Natural killer cell (primary cell): ENCODE results near the gene LAMC2. TPM values are rescaled to one million over a fixed set of nuclear protein-coding genes. Genes with fewer than 3 reads are reported as not detected.

Experiments used
- ATAC-seq, 3 donors: fragments of 150-1000 bp in 2 of 3; fragments of 200-7000 bp in 1 of 3; cut with Tn5 transposase; 1 replicate in 1 of 3; 2 replicates in 2 of 3; pipeline ENCODE4 v1.10.0; 2021; ENCODE audit warnings: mild to moderate bottlenecking in 2 of 3, moderate library complexity in 2 of 3
- DNase-seq, 2 donors: peaks; one replicate each; pipeline versions ENCODE4 v3.0.0 to v3.0.0-alpha.2; 2013 to 2021; ENCODE audit warnings: mixed read lengths in 1 of 2
- H3K27ac ChIP-seq: one replicate; pipeline ENCODE4 v1.5.1; 2013; ENCODE audit warnings: mild to moderate bottlenecking, low read length
- H3K27me3 ChIP-seq: one replicate; pipeline ENCODE4 v1.6.1; 2013; ENCODE audit warnings: low read length; ENCODE audit not compliant: control insufficient read depth, insufficient read depth
- H3K36me3 ChIP-seq: one replicate; pipeline ENCODE4 v1.6.1; 2013; ENCODE audit warnings: low read length; ENCODE audit not compliant: control insufficient read depth, insufficient read depth
- H3K4me1 ChIP-seq: one replicate; pipeline ENCODE4 v1.6.1; 2013; ENCODE audit warnings: low read length; ENCODE audit not compliant: control insufficient read depth, insufficient read depth
- H3K4me3 ChIP-seq: one replicate; pipeline ENCODE4 v1.5.1; 2013; ENCODE audit warnings: low read length
- H3K9me3 ChIP-seq: one replicate; pipeline ENCODE4 v1.6.1; 2013; ENCODE audit warnings: low read length; ENCODE audit not compliant: control insufficient read depth, insufficient read depth
- H3K27ac Mint-ChIP-seq, 2 donors: one replicate each; pipeline ENCODE4 v1.8.0; 2022; ENCODE audit warnings: mild to moderate bottlenecking in 2 of 2, mixed read lengths in 2 of 2, moderate library complexity in 1 of 2
- H3K27me3 Mint-ChIP-seq, 2 donors: one replicate each; pipeline ENCODE4 v1.8.0; 2022; ENCODE audit warnings: low read depth in 2 of 2, mixed read lengths in 2 of 2
- H3K36me3 Mint-ChIP-seq: one replicate; pipeline ENCODE4 v1.8.0; 2022; ENCODE audit warnings: mixed read lengths
- H3K4me1 Mint-ChIP-seq, 2 donors: one replicate each; pipeline ENCODE4 v1.8.0; 2022; ENCODE audit warnings: mixed read lengths in 2 of 2
- H3K4me3 Mint-ChIP-seq: one replicate; pipeline ENCODE4 v1.8.0; 2022; ENCODE audit warnings: mild to moderate bottlenecking, moderate library complexity, mixed read lengths
- H3K9me3 Mint-ChIP-seq, 2 donors: one replicate each; pipeline ENCODE4 v1.8.0; 2022; ENCODE audit warnings: mixed read lengths in 2 of 2
- WGBS: methylation state at CpG from one replicate; pipeline ENCODE4 v1.1.7; 2013; ENCODE audit warnings: missing lambda C conversion rate; ENCODE audit not compliant: insufficient coverage; 5-methylcytosine and 5-hydroxymethylcytosine counted together
- intact Hi-C: fragments of 100-400 bp; cut with micrococcal nuclease; formaldehyde crosslinking; loops from one replicate; pipeline ENCODE4 v1.14.2; 2022
- total RNA-seq, 4 donors: library from RNA; stranded (reverse); fragments of 120-200 nt in 1 of 4; gene quantifications; one replicate each; pipeline versions ENCODE4 v1.2.3 to v1.2.4, GENCODE V29; 2013 to 2022
- TF ChIP-seq, protein P1 (sequence below): fragments of 200-600 bp; IDR thresholded peaks from one replicate; pipeline ENCODE4 v1.8.0; 2022; ENCODE audit warnings: antibody characterized with exemption

Gene LAMC2
- total RNA-seq, 3 donors from 2014 or later (not counting 1 experiment from before 2014, with no cell fraction given) = not detected

- H3K27me3 Mint-ChIP-seq = peaks cover 4 to 7% of the 10 kb centered on the region in 2 donors
- H3K27ac Mint-ChIP-seq = no peak overlapping the region
- no peaks in the 10 kb centered on the region for H3K4me1 ChIP-seq
- DNase-seq (peak in 1 of 2 donors; percentile 7), ATAC-seq (no peak)
- H3K4me3 ChIP-seq = no peak overlapping the region
- WGBS = 56% methylated on average over 2 of the region's 3 CpGs
- H3K9me3 ChIP-seq = no peaks in the 10 kb centered on the region
- TF ChIP-seq, protein P1, sequence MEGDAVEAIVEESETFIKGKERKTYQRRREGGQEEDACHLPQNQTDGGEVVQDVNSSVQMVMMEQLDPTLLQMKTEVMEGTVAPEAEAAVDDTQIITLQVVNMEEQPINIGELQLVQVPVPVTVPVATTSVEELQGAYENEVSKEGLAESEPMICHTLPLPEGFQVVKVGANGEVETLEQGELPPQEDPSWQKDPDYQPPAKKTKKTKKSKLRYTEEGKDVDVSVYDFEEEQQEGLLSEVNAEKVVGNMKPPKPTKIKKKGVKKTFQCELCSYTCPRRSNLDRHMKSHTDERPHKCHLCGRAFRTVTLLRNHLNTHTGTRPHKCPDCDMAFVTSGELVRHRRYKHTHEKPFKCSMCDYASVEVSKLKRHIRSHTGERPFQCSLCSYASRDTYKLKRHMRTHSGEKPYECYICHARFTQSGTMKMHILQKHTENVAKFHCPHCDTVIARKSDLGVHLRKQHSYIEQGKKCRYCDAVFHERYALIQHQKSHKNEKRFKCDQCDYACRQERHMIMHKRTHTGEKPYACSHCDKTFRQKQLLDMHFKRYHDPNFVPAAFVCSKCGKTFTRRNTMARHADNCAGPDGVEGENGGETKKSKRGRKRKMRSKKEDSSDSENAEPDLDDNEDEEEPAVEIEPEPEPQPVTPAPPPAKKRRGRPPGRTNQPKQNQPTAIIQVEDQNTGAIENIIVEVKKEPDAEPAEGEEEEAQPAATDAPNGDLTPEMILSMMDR = no peak
- H3K4me1 Mint-ChIP-seq = no peaks in the 10 kb centered on the region
- no peaks in the 10 kb centered on the region for H3K36me3 Mint-ChIP-seq
- H3K4me3 Mint-ChIP-seq = no peak overlapping the region
- peaks cover under 1% of the 10 kb centered on the region for H3K27me3 ChIP-seq
- intact Hi-C loops = no loop called here
- H3K36me3 ChIP-seq = no peaks in the 10 kb centered on the region
- H3K27ac ChIP-seq = no peak overlapping the region
- H3K9me3 Mint-ChIP-seq = no peaks in the 10 kb centered on the region
Measured at GRCh38 chr1:183180634-183181056, 5.4 kb upstream of the LAMC2 start.

- DNase-seq (no peak), ATAC-seq (no peak)
- no peak overlapping the region for H3K27ac Mint-ChIP-seq
- Histone ChIP-seq H3K36me3 (no peaks in the 10 kb centered on the region), H3K9me3 (no peaks in the 10 kb centered on the region), H3K27ac (no peak overlapping the region), H3K4me1 (no peaks in the 10 kb centered on the region), H3K4me3 (no peak overlapping the region), H3K27me3 (peaks cover 13% of the 10 kb centered on the region)
- no peak overlapping the region for H3K4me3 Mint-ChIP-seq
- no peaks in the 10 kb centered on the region for H3K36me3 Mint-ChIP-seq
- TF ChIP-seq, protein P1 = no peak
- H3K27me3 Mint-ChIP-seq = peaks cover 31 to 32% of the 10 kb centered on the region in 2 donors
- no peaks in the 10 kb centered on the region for H3K9me3 Mint-ChIP-seq
- no peaks in the 10 kb centered on the region for H3K4me1 Mint-ChIP-seq
- 92% methylated on average over 4 of the region's 4 CpGs for WGBS
- intact Hi-C loops = no loop called here
Measured at GRCh38 chr1:183186841-183187240, 777 bp downstream of the LAMC2 start.

- WGBS = 86% methylated on average over 1 of the region's 1 CpG
- Histone ChIP-seq H3K9me3 (no peaks in the 10 kb centered on the region), H3K27me3 (peaks cover 13% of the 10 kb centered on the region), H3K4me1 (no peaks in the 10 kb centered on the region), H3K27ac (no peak overlapping the region), H3K36me3 (no peaks in the 10 kb centered on the region), H3K4me3 (no peak overlapping the region)
- TF ChIP-seq, protein P1 = no peak
- DNase-seq = no peak
- Mint-ChIP-seq H3K27ac (no peak overlapping the region), H3K4me3 (no peak overlapping the region), H3K4me1 (no peaks in the 10 kb centered on the region), H3K36me3 (no peaks in the 10 kb centered on the region), H3K9me3 (no peaks in the 10 kb centered on the region), H3K27me3 (peaks cover 30 to 32% of the 10 kb centered on the region in 2 donors)
- intact Hi-C loops = no loop called here
- no peak for ATAC-seq
Measured at GRCh38 chr1:183188240-183188639, 2.2 kb downstream of the LAMC2 start.

GRCh38 chr1:183191833-183192232 lies 5.8 kb downstream of the LAMC2 start:
- Histone ChIP-seq H3K9me3 (no peaks in the 10 kb centered on the region), H3K36me3 (no peaks in the 10 kb centered on the region), H3K27ac (no peak overlapping the region), H3K4me3 (no peak overlapping the region), H3K4me1 (peaks cover 4% of the 10 kb centered on the region), H3K27me3 (peaks cover 5% of the 10 kb centered on the region)
- Mint-ChIP-seq H3K4me3 (no peak overlapping the region), H3K27ac (no peak overlapping the region), H3K27me3 (peaks cover 13 to 17% of the 10 kb centered on the region in 2 donors), H3K9me3 (no peaks in the 10 kb centered on the region), H3K4me1 (peaks cover 8 to 11% of the 10 kb centered on the region in 2 donors), H3K36me3 (no peaks in the 10 kb centered on the region)
- no CpG with 5 or more reads among the region's 1 CpG for WGBS
- intact Hi-C loops = no loop called here
- no peak for DNase-seq
- no peak for ATAC-seq
- TF ChIP-seq, protein P1 = no peak
